GM10266 (cell line): ENCODE data around the gene NDUFA9.
A peak's percentile ranks its signal among the peaks of the same experiment; 100 is the strongest.

Source experiments
- DNase-seq: peaks from one replicate; pipeline ENCODE4 v3.0.0; 2012; ENCODE audit errors: extremely low spot score
- TF ChIP-seq, protein P1 (sequence below): IDR thresholded peaks from 2 replicates; pipeline ENCODE4 v1.5.1; 2012; ENCODE audit warnings: mild to moderate bottlenecking, low read depth; ENCODE audit not compliant: control insufficient read depth, insufficient read depth; ENCODE audit errors: missing control alignments

The NDUFA9 gene

DNA sequence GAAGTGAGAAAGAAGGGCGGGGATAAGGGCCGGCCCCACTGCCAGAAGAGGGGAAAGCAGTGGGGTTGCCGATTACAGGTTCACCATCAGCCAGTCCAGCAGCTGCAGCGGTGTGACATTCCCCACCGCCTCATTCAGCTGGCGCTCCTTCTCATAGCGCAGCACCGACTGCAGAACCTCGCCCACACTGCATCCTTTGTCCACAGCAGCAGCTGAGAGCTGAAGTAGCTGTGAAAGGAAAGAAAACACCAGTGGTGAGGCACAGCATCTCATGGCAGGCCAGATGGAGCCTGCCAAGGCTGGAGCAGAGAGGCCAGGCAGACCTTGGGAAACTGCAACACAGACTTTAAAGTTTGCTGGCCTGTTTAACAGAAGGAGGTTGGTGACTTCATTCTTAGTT, 33.2 kb upstream of the NDUFA9 start:
- no peak for DNase-seq
- TF ChIP-seq, protein P1, sequence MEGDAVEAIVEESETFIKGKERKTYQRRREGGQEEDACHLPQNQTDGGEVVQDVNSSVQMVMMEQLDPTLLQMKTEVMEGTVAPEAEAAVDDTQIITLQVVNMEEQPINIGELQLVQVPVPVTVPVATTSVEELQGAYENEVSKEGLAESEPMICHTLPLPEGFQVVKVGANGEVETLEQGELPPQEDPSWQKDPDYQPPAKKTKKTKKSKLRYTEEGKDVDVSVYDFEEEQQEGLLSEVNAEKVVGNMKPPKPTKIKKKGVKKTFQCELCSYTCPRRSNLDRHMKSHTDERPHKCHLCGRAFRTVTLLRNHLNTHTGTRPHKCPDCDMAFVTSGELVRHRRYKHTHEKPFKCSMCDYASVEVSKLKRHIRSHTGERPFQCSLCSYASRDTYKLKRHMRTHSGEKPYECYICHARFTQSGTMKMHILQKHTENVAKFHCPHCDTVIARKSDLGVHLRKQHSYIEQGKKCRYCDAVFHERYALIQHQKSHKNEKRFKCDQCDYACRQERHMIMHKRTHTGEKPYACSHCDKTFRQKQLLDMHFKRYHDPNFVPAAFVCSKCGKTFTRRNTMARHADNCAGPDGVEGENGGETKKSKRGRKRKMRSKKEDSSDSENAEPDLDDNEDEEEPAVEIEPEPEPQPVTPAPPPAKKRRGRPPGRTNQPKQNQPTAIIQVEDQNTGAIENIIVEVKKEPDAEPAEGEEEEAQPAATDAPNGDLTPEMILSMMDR, result no peak

DNA sequence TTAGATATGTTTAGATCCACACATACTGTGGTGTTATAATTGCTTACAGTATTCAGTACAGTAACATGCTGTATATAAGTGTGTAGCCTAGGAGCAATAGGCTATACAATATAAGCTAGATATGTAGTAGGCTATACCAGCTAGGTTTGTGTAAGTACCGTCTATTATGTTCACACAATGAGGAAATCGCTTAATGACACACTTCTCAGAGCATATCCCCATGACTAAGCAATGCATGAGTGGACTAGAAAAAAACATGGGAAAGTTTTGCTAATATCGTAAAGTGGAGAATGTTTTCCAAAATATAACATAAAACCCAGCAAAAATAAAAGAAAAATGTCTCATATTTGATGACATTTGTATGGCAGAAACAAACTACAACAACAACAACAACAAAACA, 27.4 kb upstream of the NDUFA9 start:
- TF ChIP-seq, protein P1, result no peak

DNA sequence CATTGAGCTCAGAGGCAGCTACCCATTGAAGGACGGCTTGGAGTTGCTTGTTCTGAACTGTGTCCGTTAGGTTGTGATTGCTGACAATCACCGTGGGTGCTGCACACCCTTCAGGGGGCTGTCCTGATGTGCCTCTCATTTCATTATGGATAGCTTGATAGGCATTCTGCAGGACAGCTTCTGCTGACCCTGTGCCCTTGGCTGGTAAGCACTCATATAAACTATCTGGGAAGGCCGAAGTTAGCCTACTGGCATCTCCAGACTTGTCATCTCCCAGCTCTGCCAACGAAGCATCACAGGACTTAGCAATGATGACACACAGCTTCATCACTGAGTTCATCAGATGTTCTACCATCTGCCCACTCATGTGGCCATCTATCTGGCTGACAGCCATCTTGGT, 22.4 kb upstream of the NDUFA9 start:
- TF ChIP-seq, protein P1, result no peak
- DNase-seq, result no peak

More for the DNA sequence above, 27.4 kb upstream of the NDUFA9 start:
- no peak for DNase-seq

DNA sequence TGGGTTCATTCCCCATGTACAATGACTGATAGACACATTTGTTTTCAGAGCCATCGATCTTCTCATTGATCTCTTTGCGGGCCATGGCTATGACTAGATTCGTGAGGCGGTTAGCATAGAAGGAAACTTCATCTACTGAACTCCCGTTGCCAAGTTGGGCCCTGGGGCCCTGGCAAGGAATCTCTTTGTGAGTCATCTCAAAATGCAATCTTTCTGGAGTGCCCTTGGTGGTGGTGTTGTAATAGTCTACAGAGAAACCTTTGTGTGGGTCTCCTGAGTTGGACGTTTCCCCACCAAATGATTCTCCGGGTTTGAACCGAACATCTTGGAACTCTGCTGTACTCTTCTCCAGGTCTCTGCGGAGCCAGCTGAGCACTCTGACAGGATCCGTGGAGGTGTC, 20.5 kb upstream of the NDUFA9 start:
- TF ChIP-seq, protein P1, result no peak
- DNase-seq, result no peak

DNA sequence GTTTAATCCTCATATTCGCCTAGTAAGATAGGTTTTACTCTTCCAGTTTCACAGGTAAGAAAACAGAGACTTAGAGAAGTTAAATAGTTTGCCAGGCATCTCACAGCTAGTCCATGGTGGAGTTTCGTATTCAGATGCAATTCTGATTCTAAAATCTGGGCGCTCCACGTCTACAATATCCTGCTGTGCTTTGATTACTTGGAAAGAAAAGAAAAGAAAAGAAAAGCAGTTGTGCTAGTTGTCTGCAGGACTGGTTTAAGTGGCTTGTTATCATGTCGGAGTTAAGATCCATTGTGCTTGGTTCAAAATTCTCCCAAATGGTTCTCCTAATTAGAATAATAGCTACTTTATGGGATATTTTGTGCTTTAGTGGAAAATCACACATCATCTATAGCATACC, 18.7 kb upstream of the NDUFA9 start:
- TF ChIP-seq, protein P1, result no peak
- no peak for DNase-seq

DNA sequence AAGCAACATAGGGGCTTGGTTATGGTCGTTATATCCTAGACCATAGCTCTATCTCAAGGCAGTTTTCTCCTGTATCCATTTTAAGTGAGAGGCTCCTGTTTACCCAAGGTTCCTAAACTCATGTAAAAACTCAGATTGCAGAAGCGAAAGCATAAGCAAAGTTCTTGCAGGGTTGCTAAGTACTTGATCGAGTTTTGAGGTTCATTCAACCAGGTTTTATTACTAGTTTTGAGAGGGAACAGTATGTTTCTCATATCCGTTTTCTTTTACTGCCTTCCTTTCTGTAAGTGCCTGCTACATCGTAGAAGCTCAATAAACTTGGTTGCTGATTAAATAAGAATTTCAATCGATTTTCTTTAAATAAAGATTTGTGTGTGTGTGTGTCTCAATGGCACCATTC, 5.2 kb upstream of the NDUFA9 start:
- TF ChIP-seq, protein P1, result no peak
- peak; percentile 31 for DNase-seq

DNA sequence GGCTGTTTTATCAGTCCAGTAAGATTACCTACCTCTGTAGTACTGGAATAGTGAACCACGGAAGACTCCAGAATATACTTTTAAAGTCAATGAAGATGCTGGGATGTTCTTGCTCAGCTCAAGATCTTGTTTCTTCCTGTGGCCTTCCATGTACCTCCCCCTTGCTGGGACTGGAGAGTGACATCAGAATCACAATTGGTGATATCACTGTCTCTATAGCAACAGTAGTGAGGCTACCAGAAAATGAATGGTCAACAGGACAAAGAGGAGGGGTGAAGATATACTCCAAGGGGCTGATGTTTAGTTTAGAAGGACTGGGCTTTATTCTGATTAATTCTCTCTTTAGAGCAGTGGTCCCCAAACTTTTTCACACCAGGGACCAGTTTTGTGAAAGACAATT, 3.9 kb upstream of the NDUFA9 start:
- TF ChIP-seq, protein P1, result no peak
- no peak for DNase-seq
